ENCODE measurements around the gene RPL18A.

The RPL18A gene

DNA sequence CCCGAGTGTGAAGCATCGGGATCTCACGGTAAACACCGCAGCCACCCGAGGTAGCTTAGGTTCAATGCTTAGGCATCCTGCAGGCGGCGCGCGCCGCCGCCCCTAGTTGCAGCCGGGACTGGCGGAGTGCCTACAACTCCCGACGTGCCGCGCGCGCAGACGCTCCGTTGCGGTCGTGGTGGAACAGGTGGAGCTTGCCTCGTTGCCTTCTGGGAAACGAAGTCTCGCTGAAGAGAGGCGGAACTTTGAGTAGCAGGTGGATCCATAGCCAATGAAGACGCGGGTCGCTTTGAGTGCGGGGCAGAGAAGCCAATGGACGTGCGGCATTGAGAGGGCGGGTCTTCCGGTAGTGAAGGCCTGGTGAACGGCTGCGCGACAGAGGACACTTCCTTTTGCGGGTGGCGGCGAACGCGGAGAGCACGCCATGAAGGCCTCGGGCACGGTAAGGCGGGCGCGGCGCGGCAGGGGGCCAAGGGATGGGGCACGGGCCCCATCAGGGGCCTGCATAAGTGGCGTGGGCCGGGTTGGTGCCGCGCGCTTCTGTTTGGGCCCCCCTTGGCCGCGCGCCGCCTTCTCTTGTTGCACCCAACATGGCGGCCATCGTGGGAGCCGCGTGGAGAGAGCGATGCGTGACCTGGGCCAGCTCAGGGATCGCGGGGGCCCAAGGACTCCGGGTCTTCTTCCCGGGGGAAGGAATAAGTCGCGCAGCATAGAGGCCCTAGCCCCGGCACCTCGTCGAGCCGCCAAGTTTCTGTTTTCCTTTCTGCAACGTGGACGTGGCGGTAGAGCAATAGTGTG lies at the start of gene RPL18A:
TSS of gene RPL18A (plus strand) at position 378 of the 798 bp plus-strand sequence. CDS start at position 425, 47 bp downstream.
- peak; percentile 100 for DNase-seq

DNA sequence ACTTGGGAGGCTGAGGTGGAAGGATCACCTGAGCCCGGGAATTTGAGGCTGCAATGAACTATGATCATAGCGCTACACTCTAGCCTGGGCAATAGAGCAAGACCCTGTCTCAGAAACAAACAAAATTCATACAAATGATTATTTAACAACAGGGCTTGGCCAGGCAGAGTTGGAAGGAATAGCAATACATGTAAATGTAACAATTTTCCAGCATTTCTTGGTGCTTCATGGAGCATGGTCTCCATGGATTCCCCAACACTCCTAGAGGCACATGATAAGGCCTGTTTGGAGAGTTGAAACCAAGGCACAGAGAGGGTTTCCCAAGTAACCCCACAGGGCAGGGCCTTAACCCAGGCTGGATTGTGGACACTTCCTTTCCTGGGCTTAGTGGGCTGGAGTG lies 48.6 kb upstream of the RPL18A start:
- no peak for DNase-seq

DNA sequence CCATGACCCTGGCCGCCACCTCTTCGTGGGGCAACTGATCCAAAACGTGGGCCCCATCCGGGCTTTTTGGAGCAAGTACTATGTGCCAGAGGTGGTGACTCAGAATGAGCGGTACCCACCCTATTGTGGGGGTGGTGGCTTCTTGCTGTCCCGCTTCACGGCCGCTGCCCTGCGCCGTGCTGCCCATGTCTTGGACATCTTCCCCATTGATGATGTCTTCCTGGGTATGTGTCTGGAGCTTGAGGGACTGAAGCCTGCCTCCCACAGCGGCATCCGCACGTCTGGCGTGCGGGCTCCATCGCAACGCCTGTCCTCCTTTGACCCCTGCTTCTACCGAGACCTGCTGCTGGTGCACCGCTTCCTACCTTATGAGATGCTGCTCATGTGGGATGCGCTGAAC lies 48.0 kb upstream of the RPL18A start:
- DNase-seq, result no peak

DNA sequence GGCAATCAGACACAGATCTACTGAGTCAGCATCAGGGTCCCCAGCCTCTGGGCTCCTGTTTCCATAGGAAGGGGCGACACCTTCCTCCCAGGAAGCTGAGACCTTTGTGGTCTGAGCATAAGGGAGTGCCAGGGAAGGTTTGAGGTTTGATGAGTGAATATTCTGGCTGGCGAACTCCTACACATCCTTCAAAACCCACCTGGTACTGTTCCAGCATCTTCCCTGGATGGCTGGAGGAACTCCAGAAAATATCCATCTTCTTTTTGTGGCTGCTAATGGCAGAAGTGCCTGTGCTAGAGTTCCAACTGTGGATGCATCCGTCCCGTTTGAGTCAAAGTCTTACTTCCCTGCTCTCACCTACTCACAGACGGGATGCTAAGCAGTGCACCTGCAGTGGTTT lies 47.6 kb upstream of the RPL18A start:
- no peak for DNase-seq

DNA sequence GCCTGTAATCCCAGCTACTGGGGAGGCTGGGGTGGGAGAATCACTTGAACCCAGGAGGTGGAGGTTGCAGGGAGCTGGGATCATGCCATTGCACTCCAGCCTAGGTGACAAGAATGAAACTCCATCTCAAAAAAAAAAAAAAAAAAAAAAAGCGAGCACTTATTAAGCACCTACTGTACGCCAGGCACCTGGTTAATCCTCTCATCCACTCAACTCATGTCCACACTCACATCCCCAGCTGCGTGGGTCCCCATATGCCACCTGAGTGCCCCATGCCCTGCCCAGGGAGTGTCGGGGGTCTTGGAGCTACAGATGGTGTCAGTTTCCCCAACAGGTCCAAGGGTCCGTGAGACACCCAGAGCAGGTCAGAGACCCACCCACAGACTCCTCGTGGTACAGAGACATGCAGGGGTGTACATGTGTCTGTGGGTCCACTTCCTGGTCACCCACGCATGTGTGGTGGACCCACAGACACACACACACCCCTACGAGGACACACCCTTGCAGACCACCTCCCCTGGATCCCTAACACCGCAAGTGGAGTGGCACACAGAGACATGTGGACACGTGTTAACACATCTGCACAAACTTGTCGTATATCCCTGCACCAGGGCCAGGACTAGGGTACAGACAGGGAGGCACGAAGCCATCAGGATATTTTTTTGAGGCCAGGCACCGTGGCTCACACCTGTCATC lies 41.9 kb upstream of the RPL18A start:
- DNase-seq, result no peak

DNA sequence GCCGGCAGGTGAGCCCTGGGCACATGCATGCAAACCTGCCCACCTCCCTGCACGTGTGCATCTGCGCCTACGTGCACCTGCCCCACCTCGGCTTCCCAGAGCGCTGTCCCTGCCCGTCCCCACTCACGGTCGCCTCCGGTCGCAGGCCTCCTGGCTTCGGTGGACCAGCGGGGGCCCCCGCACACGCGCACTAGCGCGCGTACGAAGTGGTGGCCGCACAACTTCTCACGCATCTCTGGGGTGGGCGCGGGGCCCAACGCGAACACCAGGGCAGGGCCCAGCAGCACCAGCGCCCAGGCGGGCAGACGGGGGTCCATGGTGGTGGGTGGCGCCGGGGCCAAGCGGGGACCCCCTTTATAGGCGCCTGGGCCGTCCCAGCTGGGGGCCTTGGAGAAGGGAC lies 38.5 kb upstream of the RPL18A start, which contains the start of gene INSL3:
TSS of gene INSL3 (minus strand) at position 330 of the 400 bp plus-strand sequence. CDS start at position 317, 13 bp downstream.
- no peak for DNase-seq

DNA sequence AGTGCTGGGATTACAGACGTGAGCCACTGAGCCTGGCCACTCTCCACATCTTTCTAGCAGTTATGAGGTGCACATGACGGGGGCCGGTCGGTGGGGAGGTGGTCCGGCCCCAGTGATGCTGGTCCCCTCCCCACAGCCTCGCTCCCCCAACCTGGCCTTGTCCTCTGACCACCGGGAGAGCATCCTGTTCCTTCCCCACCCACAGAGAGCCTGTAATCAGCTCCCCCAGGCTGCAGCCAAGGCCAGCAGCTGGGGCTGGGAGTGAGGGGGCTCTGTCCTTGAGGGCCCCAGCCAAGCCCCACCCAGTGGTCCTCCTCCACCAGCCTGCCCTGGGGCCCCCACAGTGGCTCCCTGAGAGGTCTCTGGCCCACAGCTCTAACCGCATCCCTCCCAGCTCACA lies 35.4 kb upstream of the RPL18A start:
- DNase-seq, result no peak

DNA sequence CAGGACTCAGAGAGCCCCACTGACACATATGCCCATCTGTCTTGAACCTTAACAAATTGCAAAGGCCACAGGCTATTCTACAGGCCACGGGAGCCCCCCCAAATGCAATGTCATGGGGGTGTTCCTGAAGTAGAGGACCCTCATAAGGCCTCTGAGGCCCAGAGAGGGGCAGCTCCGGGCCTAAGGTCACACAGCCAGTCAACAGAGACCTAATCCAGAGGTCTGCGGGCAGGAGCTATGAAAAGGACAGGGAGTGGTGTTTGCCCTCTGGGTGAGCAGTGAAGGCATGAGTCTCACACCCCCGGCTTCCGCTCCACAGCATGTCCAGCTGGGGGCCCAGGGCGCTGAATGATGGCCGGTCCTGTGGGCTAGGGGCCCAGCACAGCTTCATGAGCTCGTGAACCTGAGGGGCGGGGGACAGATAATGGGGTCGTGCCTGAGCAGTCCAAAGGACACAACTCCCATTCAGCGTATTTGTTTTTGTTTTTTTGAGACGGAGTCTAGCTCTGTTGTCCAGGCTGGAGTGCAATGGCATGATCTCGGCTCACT lies 33.1 kb upstream of the RPL18A start:
- no peak for DNase-seq

DNA sequence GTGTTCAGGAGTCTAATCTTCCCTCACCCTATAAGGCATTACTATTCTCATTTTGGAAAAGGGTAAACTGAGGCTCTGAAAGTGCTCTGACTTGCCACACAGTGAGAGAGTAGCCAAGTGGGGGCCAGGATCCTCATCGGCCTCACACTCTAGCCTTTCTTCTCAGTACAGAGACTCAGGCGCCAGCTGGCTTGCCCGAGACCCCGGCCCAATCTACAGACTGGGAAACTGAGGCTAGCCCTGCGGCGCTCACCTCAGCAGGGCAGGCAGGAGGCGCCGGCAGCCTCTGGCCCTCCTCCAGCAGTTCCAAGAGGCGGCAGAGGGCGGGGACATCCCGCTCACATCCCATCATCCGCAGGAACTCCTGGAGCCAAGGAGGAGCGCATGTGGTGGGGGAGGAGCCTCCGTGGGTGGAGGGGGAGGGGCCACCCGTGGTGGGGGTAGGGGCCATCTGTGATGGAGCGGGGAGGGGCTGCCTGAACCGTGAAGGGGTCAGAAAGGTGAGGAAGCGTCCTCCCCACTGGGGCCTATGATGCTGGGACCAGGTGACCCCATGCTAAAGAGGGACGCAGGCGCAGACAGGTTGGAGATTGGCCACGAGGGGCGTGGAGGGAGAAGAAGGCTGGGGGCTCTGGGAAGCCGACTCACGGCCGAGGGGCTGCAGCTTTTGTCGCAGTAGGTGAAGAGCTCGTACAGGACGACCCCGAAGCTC lies 29.7 kb upstream of the RPL18A start:
- no peak for DNase-seq

DNA sequence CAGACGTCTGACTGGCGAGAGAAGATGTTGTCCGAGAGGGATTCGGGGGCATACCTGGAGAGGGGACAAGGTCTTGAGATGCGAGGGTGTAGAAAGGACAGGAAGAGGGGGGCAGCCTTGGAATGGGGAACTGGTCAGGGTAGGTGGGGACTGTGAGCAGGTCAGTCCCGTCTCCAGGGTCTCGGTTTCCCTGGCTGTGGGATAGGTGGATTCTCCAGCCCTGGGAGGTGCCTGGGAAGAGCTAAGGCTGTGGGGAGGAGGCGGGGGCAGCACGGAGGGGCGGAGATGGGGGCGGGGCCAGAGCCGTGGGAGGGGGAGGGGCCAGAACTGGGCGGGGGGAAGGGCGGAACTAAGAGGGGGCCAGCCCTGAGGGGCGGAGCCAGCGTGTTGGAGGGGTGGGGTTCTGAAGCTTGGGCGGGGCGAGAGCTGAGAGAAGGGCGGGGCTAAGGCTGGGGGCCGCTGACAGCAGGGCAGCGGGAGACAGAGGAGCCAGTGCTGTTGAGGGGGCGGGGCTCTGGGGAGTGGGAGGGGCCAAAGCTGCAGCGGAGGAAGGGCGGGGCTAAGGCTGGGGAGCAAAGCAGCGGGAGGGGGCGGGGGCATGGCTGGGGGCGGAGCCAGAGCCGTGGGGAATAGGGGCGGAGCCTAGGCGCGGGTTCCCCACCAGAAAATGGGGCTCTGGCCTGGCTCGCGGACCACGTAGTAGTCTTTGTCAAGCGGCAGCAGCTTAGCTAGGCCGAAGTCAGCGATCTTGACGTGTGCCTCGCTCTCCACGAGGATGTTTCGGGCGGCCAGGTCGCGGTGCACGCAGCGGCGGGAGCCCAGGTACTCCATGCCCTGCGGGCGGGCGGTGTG lies 28.9 kb upstream of the RPL18A start:
- no peak for DNase-seq

DNA sequence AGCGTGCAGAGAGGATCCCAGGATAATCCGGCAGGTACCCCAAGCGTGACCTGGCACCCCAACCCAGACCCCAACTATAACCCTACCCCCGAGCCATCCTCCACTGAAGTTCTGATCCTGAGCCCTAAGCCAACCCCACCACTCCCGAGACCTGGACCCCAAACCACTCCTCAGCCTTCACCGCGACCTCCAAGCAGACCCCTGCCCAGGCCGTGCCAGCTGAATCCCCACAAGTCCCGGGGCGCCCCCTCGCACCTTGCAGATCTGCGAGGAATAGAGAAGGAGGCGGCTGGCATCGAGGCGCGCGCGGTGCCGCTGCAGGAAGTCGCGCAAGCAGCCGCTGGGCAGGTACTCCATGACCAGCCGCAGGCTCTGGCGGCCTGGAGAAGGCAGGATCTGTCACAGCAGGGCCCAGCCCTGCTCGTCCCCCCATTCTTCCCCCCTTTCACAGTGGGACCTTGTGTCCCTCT lies 28.3 kb upstream of the RPL18A start:
- DNase-seq, result no peak

DNA sequence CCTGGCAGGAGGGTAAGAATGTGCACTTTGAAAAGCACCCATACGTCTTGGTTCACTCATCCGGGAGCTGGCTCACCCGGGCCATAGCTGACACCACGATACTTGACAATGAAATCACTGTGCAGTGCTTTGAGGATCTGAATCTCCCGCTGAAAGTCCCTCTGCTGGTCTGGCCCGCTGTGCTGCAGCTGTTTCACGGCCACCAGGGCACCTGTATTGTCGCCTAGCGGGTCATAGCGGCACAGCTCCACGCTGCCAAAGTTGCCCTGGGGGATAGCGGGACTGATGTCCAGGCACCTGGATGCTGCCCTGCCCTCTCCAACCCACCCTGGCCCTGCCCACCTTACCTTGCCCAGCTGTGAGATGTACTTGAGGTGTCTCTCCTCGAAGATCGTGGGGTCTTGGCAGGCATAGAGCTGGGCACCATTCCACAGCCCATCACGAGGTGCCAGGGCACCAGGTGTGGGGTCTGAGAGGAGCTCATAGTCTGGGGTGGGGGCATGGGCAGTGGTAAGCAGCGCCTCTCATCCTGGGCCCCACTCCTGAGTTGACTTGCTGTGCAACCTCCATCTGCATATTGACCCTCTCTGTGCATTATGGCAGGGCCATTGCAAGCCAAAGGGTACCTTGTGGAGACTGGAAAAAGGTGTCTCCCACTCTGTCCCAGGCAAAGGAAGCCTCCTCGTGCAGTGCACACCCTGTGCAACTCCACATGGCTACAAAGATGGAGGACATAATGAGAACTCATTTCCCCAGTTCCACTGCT lies 27.1 kb upstream of the RPL18A start:
- no peak for DNase-seq

DNA sequence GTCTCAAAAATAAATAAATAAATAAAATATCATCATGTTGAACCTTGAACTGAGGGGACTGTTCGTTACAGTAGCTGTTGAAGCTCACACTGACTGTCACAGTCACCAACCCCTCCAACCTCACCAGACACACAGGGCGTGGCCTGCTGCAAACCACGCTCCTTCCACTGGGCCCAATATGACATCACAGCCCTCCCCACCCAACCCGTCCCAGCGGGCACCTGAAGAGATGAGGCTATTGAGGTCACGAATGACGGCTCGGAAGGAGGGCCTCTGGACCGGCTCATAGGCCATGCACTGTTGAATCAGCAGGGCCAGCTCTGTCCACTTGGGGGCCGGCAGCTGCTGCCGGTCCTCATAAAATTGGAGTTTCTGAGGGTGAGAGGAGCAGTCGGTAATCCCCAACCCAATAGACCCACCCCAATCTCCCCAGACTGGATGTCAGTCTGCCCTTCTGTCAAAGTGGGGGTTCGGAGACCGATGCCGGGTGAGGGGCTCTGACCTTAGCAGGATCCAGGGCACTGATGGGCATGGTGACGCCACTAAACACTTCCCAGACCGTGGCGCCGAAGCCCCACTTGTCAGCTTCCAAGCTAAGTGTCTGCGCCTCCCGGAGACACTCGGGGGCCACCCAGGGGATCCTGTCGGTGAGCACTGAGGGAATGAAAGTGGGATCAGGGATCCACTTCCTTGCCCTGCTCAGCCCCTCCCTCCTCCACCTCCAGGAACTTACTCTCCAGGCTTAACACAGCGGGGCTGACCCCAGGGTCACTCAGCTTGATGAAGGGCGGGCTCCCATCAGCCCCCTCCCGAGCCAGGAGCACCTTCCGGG lies 25.1 kb upstream of the RPL18A start:
- no peak for DNase-seq

DNA sequence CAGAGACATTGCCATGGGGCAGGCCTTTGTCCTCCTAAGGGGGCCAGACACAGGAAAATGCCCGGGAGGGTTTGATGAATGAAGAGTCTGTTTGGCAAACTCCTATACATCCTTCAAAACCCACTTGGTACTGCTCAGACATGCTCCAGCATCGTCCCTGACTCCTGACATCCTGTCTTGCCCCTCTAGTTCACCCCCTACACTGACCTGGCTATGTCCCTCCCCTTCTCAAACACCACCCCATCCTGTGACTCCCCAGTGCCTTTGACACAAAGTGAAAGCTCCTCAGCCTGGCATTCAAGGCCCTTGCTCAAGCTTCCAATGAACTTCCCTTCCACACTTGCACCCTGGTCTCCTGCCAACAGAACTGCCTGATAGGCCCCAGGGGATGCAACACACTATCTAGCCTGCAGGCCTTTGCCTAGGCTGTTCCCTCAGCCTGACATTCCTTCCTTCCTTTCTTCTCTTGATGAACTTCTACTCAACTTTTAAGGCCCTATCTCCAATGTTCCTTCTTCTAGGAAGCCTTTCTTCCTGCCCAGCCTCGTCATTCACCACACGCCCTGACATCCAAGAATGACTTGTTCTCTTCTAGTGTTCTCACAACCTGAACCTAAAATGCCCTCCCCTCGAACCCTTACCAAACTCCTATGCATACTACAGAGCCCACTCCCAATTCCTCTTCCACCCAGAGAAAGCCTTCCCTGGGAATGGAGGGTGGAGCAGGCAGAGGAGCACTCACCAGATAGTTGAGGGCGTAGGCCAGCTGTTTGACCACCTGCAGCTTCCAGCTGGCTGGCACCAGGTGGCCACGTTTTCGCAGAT lies 24.3 kb upstream of the RPL18A start:
- no peak for DNase-seq

DNA sequence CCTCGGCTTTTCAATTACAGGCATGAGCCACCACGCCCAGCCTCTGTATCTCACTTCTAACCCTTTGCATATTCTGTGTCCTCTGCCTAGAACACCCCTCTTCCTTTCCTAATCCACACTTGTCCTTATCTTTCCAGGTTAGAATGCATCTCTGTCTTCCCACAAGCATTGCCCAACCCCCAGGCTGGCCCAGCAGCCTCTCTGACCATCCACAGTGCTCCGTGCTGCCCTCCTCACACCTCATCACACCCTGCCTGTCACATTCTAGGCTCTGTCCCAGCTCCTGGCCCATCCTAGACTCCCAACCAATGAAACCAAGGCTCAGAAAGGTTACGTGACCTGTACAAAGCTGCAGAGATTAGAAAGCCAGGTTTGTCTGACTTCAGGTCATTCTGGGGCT lies 23.2 kb upstream of the RPL18A start:
- DNase-seq, result no peak

DNA sequence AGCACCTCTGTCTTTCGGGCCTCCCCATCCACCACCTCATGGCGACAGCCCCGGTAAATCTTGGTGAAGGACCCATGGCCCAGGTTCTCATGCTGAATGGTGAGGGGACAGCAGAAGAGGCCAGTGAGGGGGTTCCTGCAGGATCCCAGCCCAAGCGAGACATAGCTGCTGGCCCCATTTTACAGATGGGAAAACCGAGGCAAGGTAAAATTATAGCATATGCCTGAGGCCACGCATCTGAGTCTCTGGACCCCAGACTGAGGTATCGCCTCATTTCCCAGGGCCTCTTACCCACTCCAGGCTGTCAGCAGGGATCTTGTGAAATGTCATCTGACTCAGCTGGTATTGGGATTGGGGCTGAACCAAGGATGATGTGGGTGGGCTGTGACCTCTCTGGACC lies 21.7 kb upstream of the RPL18A start:
- DNase-seq, result no peak

DNA sequence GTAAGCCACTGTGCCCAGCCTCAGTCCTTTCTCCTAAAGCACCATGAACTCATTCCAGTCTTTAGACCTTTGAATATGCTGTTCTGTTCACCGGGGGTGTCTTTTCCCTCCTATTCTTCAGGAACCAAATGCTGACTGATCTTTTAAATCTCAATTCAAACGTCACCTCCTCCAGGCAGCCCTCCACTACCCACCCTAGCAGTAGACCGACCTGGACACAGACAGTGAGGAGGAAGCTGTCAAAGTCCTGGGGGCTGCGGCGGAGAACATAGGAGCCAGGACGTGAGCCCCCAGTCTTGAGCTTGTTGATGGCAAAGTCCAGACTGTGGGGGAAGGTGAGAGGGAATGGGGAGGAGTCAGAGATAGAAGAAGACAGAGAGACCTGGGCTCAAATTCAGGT lies 19.7 kb upstream of the RPL18A start:
- no peak for DNase-seq

DNA sequence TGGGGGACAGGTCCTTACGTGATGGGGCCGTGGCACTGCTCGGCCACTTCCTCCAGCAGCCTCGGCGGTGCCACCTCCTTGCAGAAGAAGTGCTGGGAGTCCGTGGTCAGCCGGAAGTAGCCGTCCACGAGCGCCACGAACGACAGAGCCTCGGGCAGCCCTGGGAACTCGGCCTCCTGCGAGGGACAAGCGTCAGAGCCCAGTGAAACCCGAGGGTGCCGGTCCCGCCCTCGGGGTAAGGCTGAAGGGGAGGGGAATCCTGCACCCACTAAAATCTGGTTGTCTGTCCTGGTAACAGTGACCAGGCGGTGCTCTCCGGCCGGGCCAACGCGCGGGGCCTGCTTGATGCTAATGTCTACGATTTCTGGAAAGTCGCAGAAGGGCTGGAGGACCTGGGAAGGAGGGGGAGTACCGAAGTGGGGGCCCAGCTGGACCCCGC lies 18.3 kb upstream of the RPL18A start:
- DNase-seq, result no peak

DNA sequence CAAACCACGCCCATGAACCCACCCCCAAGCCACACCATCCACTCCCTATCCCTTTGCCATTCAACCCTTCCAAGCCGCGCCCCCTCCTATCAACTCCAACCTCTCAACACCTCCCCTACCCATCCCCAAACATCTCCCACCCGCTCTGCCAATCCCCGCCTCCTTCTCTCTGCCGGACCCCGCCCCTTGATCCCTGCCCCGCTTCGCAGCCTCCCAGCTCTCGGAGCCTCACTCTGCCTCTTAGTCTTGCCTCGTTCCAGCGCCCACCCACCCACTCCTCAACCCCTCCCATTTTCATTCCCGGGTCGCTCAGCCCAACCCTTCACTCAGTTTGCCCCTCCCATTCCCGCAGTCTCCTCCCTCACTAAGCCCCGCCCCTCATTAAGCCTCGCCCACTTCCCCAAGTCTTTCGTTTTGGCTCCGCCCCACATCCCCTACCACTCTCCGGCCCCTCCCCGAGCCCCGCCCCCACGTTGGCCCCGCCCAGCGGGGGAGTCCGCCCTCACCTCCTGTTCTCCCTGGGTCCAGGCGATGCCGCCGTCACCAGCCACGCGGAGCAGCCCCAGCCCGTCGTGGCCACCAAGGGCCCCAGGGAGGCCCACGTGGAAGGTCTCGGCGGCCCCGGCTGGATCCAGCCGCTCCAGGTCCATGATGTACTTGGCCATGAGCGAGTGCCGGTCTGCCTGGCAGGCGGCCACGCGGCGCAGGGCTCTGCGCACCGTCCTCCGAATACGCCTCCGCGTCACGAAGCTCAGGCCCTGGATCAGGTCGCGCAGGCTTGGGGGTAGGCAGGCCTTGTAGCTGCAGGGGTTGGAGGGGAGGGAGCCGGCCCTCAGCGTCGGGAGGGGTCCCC lies 17.7 kb upstream of the RPL18A start:
- DNase-seq, result no peak

Measured in CD4-positive, alpha-beta T cell treated with Interleukin-4 for 4 hours (primary cell).